GM18505 (cell line): ENCODE results near the gene CA5A.

Source experiments
- ATAC-seq: cut with Tn5 transposase; IDR thresholded peaks from one replicate; pipeline ENCODE4 v1.9.1; 2021; ENCODE audit not compliant: unreplicated experiment
- POLR2A ChIP-seq: IDR thresholded peaks from 4 replicates; pipeline ENCODE4 v1.6.1; 2011; ENCODE audit warnings: borderline replicate concordance; ENCODE audit not compliant: insufficient read depth, insufficient read length; ENCODE audit errors: extremely low read depth

Gene CA5A

GRCh38 chr16:87840271-87840978, 95.9 kb downstream of the CA5A start:
- no peak for TF ChIP-seq POLR2A
- no peak for ATAC-seq

GRCh38 chr16:87839542-87840270, 96.6 kb downstream of the CA5A start:
- ATAC-seq = no peak
- TF ChIP-seq POLR2A = no peak

GRCh38 chr16:87838643-87839541, 97.4 kb downstream of the CA5A start:
- ATAC-seq = no peak
- TF ChIP-seq POLR2A = no peak
